ENCODE data around the gene EIF5. TPM values are rescaled to one million over a fixed set of nuclear protein-coding genes. Genes with fewer than 3 reads are reported as not detected.

The EIF5 gene
- total and polyA plus RNA-seq, 7 donors = 70.3 to 305 (median 170) TPM

DNA sequence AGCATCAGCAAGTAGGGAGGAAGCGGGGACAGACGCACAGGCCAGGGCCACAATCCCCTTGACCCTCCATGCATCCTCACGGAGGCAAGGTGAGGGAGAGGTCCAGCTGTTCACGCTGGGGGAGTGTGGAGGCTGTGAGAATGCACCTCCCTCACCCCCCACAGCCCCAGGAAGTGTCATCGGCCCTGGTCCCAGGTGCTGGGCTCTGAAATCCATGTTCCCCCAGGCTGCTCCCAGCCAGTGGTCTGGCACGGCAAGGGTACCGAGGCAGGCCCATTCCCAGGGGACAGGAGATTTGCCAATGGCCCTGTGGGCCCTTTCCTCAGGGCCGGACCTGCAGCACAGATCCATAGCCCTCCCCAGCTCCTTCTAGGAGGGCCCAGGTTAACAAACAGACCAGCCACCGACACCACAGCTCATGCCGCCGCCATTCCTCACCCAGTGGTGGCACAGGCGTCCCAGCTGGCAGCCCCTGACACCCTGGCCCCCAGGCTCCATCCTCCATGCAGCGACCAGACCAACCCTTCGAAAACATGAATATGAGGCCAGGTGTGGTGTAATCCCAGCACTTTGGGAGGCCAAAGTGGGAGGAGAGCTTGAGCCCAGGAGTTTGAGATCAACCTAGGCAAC lies 21.9 kb upstream of the EIF5 start:
- intact Hi-C loops (cut with DNase I) = no loop called here
- no peak for TF ChIP-seq POLR2A (IDR thresholded peaks at IDR 0.05)
- no peak for TF ChIP-seq POLR2AphosphoS5 (IDR thresholded peaks at IDR 0.05)
- no peak for TF ChIP-seq EP300 (IDR thresholded peaks at IDR 0.05)
- TF ChIP-seq, protein P1, sequence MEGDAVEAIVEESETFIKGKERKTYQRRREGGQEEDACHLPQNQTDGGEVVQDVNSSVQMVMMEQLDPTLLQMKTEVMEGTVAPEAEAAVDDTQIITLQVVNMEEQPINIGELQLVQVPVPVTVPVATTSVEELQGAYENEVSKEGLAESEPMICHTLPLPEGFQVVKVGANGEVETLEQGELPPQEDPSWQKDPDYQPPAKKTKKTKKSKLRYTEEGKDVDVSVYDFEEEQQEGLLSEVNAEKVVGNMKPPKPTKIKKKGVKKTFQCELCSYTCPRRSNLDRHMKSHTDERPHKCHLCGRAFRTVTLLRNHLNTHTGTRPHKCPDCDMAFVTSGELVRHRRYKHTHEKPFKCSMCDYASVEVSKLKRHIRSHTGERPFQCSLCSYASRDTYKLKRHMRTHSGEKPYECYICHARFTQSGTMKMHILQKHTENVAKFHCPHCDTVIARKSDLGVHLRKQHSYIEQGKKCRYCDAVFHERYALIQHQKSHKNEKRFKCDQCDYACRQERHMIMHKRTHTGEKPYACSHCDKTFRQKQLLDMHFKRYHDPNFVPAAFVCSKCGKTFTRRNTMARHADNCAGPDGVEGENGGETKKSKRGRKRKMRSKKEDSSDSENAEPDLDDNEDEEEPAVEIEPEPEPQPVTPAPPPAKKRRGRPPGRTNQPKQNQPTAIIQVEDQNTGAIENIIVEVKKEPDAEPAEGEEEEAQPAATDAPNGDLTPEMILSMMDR (IDR thresholded peaks at IDR 0.05) = no peak

DNA sequence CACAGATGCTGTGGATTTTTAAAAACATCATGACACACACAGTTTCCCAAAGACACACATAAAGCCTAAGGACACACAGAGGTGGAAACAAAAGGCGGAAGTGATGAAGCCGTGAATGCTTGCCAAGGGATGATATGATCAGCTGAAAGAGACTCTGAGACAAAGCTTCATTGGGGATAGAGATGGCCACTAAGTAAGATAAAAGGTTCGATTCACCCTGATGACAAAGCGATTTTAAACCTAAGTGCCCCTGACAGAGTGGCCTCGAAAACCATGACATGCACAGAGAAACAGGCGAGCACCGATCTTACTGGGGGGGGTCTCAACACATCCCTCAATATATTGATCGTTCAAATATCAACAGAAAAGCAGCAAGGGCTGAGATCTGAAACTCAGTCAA lies 20.3 kb upstream of the EIF5 start:
- intact Hi-C loops (cut with DNase I) = no loop called here
- 78 to 87% methylated on average over 8 of the region's 8 CpGs for WGBS, 2 donors
- Histone ChIP-seq H3K27me3 (no peaks in the 10 kb centered on the region), H3K36me3 (no peaks in the 10 kb centered on the region), H3K27ac (no peak overlapping the region), H3K4me3 (no peak overlapping the region), H3K4me1 (no peaks in the 10 kb centered on the region), H3K9me3 (no peaks in the 10 kb centered on the region)
- TF ChIP-seq POLR2AphosphoS5 (IDR thresholded peaks at IDR 0.05) (no peak), POLR2A (IDR thresholded peaks at IDR 0.05) (no peak), EP300 (IDR thresholded peaks at IDR 0.05) (no peak)
- TF ChIP-seq, protein P1 (IDR thresholded peaks at IDR 0.05) = no peak
- DNase-seq = no peak

More for the DNA sequence above, 21.9 kb upstream of the EIF5 start:
- no peak overlapping the region for H3K4me3 ChIP-seq
- no peaks in the 10 kb centered on the region for H3K4me1 ChIP-seq
- no peaks in the 10 kb centered on the region for H3K9me3 ChIP-seq
- H3K27me3 ChIP-seq = peaks cover 0 to under 1% (median 0%) of the 10 kb centered on the region in 3 donors
- no peaks in the 10 kb centered on the region for H3K36me3 ChIP-seq
- no peak overlapping the region for H3K27ac ChIP-seq
- WGBS, 2 donors = 86 to 94% methylated on average over 14 of the region's 14 CpGs
- no peak for DNase-seq

DNA sequence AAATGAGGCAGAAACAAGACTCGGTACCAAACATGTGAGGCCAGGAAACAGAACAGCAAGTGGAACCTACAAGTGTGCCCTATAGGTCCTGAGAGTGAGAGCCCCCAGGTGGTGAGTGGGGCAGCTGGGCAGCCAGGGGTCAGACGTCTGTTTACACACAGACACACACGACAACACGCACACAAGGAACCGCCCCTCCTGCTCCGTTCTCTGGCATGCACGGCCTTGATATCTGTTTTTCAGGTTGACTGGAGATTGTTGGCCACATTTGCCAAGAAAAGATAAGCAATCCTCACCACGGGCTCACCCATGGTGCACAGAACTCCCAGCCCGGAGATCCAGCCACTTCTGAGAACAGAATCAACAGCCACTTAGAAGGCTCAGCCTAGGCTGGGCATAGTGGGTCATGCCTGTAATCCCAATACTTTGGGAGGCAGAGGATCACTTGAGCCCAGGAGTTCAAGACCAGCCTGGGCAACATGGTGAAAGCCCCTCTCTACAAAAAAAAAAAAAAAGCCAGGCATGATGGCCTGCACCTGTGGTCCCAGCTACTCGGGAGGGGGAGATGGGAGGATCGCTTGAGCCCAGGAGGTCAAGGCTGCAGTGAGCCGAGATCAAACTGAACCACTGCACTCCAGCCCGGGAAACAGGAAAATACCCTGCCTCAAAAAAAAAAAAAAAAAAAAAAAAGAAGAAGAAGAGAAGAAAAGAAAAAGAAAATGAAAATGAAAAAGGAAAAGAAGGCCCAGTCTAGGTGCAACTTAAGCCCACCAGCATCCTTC lies 19.4 kb upstream of the EIF5 start:
- Histone ChIP-seq H3K27ac (no peak overlapping the region), H3K9me3 (no peaks in the 10 kb centered on the region), H3K4me1 (no peaks in the 10 kb centered on the region), H3K36me3 (no peaks in the 10 kb centered on the region), H3K4me3 (no peak overlapping the region), H3K27me3 (no peaks in the 10 kb centered on the region)
- TF ChIP-seq POLR2A (IDR thresholded peaks at IDR 0.05) (no peak), EP300 (IDR thresholded peaks at IDR 0.05) (no peak), POLR2AphosphoS5 (IDR thresholded peaks at IDR 0.05) (no peak)
- TF ChIP-seq, protein P1 (IDR thresholded peaks at IDR 0.05) = no peak
- intact Hi-C loops (cut with DNase I) = no loop called here
- DNase-seq = no peak
- 45 to 77% methylated on average over 13 of the region's 13 CpGs for WGBS, 2 donors

DNA sequence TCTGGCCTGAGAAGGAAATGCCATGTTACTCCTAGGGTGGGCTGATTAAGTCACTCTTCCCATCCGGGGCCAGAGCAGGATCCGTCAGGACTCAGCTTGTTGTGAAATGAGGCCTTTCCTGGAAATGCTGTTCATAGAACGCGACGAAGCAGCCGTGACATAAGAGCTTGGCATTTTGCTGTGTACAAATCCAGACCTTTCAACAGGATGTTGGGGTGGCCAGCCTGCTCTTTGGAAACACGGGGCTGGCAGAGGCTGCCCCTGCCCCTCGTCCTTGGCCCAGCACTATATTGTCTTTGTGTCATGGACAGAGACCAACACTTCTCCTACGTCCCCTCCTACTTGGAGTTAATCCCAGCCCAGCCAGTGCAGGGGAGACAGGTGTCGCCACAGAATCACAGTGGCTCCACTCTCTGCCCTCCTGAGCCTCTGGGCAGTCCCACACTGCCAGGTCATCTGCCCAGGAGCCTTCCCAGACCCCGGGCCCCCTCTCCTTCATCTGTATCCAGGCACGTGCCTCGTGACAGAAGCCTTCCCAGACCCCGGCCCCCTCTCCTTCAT lies 18.6 kb upstream of the EIF5 start:
- Histone ChIP-seq H3K27ac (no peak overlapping the region), H3K27me3 (no peaks in the 10 kb centered on the region), H3K9me3 (no peaks in the 10 kb centered on the region), H3K36me3 (no peaks in the 10 kb centered on the region), H3K4me3 (no peak overlapping the region), H3K4me1 (no peaks in the 10 kb centered on the region)
- TF ChIP-seq EP300 (IDR thresholded peaks at IDR 0.05) (no peak), POLR2AphosphoS5 (IDR thresholded peaks at IDR 0.05) (no peak), POLR2A (IDR thresholded peaks at IDR 0.05) (no peak)
- TF ChIP-seq, protein P1 (IDR thresholded peaks at IDR 0.05) = no peak
- no peak for DNase-seq
- WGBS, 2 donors = 87% methylated on average over 14 of the region's 14 CpGs
- intact Hi-C loops (cut with DNase I) = no loop called here
